ENCODE data around the gene CCDC141.

Gene CCDC141

GRCh38 chr2:178827739-178828485 is 222.0 kb downstream of the CCDC141 start:
- no peak for DNase-seq

DNA sequence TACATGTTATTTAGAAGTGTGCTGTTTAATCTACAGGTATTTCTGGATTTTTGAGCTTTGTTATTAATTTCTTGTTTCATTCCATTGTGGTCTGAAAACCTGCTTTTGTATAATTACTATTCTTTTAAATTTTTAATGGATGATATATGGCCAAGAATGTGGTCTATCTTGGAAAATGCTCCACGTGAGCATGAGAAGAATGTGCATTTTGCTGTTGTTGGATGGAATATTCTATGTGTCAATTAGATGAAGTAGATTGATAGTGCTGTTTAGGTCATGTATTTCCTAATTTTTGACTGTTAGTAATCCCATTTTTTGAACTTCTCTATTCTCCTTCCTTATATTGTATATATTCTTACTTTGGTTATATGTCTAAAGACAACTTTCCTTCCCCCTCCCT is 222.8 kb downstream of the CCDC141 start:
- DNase-seq, result no peak

DNA sequence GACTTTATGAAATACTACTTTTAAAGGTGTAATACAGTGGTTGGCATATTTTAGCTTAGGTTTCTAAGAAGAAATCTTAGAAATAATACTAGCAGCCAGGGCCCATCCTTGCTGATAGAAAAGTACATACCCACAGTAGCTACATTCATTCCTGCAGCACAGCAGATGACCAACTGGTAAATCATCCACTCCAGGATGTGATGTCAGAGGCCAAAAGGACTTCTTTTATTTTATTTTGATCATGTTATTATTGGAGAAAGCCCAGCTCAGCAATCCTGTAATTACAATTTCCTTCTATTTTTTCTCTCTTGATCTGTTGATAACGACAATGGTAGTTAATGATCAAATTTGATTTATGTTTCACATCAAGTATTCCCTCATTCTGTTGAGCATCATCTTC is 224.8 kb downstream of the CCDC141 start:
- DNase-seq, result peak; percentile 63

DNA sequence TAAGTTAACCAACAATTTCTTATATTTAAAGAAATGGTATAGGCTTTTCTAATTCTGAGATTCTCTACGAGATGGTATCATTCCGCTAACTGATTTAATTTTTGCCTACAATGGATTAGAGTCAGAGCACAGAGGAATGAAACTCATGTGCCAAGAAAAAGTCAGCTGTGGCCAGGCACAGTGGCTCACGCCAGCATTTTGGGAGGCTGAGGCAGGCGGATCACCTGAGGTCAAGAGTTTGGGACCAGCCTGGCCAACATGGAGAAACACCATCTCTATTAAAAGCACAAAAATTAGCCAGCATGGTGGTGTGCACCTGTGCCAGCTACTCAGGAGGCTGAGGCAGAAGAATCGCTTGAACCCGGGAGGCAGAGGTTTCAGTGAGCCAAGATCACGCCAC is 225.8 kb downstream of the CCDC141 start:
- no peak for DNase-seq

GRCh38 chr2:178819992-178820391 is 229.9 kb downstream of the CCDC141 start:
- DNase-seq, result no peak

GRCh38 chr2:178819147-178819875 is 230.6 kb downstream of the CCDC141 start:
- DNase-seq, result peak; percentile 10

- no peak for DNase-seq
Measured at GRCh38 chr2:178811901-178812300, 238.0 kb downstream of the CCDC141 start.

DNA sequence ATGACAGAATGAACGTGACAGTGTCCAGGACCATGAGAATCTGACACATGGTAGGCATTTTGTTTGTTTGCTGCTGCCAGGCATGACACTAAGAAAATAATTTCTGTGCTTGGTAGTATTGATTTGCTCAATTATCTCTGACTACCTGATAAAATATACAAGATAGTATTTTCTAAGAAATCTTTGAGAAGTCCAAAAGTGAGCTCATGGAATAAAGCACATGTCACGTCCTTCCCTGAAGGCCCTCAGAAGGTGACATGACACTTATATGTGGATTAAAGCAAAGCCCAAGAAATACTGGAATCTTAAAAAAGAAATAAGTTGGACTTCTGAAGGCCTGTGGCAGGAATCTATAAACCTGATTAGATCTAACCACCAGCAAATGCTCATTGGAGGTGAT is 238.9 kb downstream of the CCDC141 start:
- DNase-seq, result no peak

- DNase-seq, result no peak
Measured at GRCh38 chr2:178810422-178810821, 239.5 kb downstream of the CCDC141 start.

DNA sequence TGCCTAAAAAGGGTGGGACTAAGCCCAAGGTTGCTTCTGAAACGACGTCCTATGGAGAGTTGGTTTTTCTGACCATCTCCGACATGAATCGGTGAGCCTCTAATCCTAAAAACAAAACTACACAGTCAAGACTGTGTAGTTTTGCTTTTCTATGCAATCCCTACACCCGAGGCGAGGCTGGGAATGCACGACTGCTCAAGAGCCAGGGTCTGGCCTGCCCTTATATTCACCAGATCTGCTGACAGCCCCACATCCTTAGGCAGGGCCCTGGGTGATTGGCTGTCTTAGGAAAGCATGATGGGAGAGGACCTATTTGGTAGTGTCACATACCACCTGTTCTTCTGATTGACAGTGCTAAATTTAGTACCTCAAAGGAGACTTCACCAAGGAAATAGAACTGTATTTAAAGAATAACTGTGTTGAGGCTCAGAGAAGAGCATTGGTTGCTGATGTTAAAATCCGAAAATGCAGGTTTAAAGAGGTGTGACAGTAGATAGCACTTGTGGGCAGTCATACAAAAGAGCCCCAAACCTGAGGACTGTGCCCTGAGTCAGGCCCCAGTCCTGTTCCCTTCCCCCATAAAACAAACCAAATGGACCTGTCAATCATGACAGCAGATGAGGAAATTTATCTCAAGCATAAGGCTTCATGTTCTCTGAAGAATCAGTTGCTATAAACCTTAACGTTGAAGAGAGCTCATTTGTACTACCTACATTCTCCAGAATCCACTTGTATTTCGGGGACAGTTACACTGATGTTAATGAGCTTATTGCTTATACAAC is 242.5 kb downstream of the CCDC141 start, which contains the start of gene TTN:
TTN (minus strand) TSS at position 197 of the 782 bp plus-strand sequence. CDS start 2,781 bp downstream, outside the sequence.
- DNase-seq, result no peak

DNA sequence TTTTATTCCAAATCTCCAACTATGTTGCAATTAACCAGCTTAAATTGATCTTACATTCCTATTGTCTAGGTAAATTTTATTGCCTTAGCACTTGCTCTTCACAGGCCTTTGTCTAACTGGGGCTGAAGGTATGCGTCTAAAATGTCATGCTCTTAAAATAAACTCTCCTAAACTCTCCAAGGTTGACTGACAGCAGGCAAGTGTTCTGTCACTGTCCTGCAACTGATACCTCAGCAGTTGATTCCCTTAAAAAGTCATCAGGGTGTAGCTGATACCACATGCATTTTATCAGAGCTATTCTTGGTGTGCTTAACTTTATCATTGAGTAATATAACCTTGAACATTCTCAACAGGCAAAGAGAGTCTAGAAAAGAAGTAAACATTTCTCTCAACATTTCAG is 243.4 kb downstream of the CCDC141 start:
- DNase-seq, result no peak

DNA sequence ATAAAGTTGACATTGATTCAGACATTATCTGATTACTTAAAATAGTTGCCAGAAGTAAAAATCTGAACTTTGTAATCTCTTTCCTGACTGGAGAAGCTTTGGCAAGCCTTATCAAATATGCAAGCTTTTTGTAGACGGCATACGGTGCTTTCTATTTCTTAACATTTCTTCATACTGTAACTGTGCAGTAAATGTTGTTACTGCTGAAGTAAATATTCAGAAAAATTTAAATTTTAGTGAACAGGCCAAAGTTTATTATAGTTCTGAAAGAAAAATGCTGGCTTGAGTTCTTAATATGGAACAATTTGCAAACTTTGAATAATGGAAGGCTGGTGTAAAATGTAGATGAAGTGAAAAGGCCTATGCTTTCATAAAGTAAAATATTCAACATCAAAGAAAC is 244.5 kb downstream of the CCDC141 start:
- no peak for DNase-seq

- DNase-seq, result peak; percentile 20
Measured at GRCh38 chr2:178804791-178805190, 245.1 kb downstream of the CCDC141 start.

DNA sequence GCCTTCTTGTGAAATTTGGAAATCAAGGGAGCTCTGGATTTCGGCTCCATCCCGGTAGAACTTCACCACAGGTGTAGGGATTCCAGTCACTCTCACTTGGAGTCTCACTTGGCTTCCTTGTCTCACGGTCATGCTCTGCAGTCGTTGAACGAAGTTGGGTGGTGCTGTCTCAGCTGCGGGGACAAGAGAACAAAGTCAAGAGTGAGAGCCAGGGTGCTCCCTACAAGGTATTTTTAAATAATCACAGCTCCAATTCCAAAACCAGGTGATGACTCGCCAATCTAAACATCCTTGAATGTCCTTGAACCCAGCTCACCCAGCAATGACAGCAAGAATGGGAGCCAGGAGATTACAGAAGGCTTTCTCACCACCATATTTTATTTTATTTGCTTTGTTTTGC is 249.4 kb downstream of the CCDC141 start:
- no peak for DNase-seq

DNA sequence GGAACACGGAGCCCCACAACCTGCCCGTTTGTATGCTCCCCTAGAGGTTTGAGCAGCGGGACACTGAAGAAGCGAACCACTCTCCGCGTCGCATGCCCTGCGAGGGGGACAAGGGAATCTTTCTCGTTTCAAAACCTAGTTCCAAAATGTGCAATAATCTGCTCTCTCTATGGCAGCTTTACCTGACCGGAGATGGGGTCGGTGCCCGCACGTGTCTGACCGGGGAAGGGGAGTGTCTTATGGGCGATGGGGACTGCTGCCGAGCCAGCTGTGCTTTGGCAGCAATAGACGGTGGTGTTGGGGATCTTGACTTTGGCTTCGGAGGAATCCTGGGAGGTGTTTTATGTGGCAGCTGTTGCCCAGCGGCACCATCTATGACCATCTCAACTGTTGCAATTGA is 250.6 kb downstream of the CCDC141 start:
- DNase-seq, result no peak

- DNase-seq, result peak; percentile 37
Measured at GRCh38 chr2:178796079-178796677, 253.8 kb downstream of the CCDC141 start.

DNA sequence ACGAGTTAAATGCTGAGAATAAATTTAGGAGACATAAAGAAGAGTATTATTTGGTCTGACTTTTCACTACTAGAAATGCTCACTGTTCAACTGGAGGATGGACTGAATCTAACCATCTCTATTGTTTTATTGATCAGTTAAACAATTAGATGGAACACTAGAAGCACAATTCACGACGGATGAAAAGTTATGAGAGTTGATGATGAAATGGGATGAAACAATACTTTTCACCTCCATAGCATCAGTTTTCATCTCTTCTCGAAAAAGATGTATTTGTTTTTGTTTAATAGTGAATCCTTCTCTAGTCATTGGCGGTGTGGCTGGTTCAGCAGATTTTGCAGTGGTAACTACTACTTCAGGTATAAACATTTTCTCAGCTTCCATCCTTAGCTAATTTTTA is 262.0 kb downstream of the CCDC141 start:
- DNase-seq, result no peak

- no peak for DNase-seq
Measured at GRCh38 chr2:178787155-178787554, 262.8 kb downstream of the CCDC141 start.

DNA sequence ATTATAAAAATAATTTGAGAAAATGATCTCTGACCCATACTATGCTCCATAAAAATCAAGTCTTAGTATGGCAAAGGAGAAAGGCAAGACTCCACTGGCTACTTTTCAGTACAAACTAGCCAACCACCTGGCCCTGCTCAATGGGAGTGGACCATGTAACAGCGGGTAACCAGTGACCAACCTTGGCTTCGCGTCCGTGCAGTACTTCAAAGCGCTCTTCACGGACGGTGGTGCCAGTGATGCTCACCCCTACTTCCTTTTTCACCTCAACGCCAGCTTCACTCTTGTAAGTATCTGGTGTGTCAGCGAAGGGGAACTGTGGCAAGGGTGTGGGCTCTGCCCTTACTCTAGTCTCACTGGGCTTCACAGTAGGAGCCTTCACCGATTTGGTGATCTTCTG is 266.0 kb downstream of the CCDC141 start:
- DNase-seq, result no peak

- no peak for DNase-seq
Measured at GRCh38 chr2:178782236-178782635, 267.7 kb downstream of the CCDC141 start.
